HEK293 (cell line): ENCODE measurements around the gene AGPAT1.
A peak's percentile ranks its signal among the peaks of the same experiment; 100 is the strongest.

Experiments used
- GLI2 ChIP-seq: fragments of 450-650 bp; formaldehyde crosslinking; IDR thresholded peaks from 2 replicates; pipeline ENCODE4; 2017; ENCODE audit warnings: missing biosample characterization, missing genetic modification characterization, low read depth, borderline replicate concordance
- HOXC10 ChIP-seq: sonication (generic); formaldehyde crosslinking; IDR thresholded peaks from 2 replicates; pipeline ENCODE4 v1.8.1; 2023; ENCODE audit warnings: mild to moderate bottlenecking, missing genetic modification reagents
- MEIS1 ChIP-seq: sonication (generic); formaldehyde crosslinking; IDR thresholded peaks from 2 replicates; pipeline ENCODE4 v1.8.1; 2022; ENCODE audit warnings: missing genetic modification reagents, mild to moderate bottlenecking, borderline replicate concordance
- OSR2 ChIP-seq: fragments of 450-650 bp; formaldehyde crosslinking; IDR thresholded peaks from 2 replicates; pipeline ENCODE4 v1.5.1; 2016; ENCODE audit warnings: missing biosample characterization, missing genetic modification characterization
- SP2 ChIP-seq: fragments of 450-650 bp; formaldehyde crosslinking; IDR thresholded peaks from 2 replicates; pipeline ENCODE4 v1.5.1; 2016; ENCODE audit warnings: missing biosample characterization, missing genetic modification characterization
- ZNF112 ChIP-seq: fragments of 450-650 bp; formaldehyde crosslinking; IDR thresholded peaks from 2 replicates; pipeline ENCODE4 v1.5.0; 2017; ENCODE audit warnings: missing biosample characterization, missing genetic modification characterization
- ZNF138 ChIP-seq: fragments of 450-650 bp; formaldehyde crosslinking; IDR thresholded peaks from 2 replicates; pipeline ENCODE4 v1.5.1; 2016; ENCODE audit warnings: missing biosample characterization, missing genetic modification characterization, borderline replicate concordance
- ZNF214 ChIP-seq: fragments of 450-650 bp; formaldehyde crosslinking; IDR thresholded peaks from 2 replicates; pipeline ENCODE4 v1.5.1; 2017; ENCODE audit warnings: missing biosample characterization, mild to moderate bottlenecking, missing genetic modification characterization, borderline replicate concordance
- ZNF221 ChIP-seq: fragments of 450-650 bp; formaldehyde crosslinking; IDR thresholded peaks from 2 replicates; pipeline ENCODE4 v1.5.1; 2017; ENCODE audit warnings: missing biosample characterization, missing genetic modification characterization, borderline replicate concordance
- ZNF404 ChIP-seq: fragments of 450-650 bp; formaldehyde crosslinking; IDR thresholded peaks from 2 replicates; pipeline ENCODE4 v1.5.1; 2017; ENCODE audit warnings: missing biosample characterization, missing genetic modification characterization
- ZNF501 ChIP-seq: fragments of 450-650 bp; formaldehyde crosslinking; IDR thresholded peaks from 2 replicates; pipeline ENCODE4 v1.5.1; 2016; ENCODE audit warnings: missing biosample characterization, missing genetic modification characterization
- ZNF530 ChIP-seq: fragments of 450-650 bp; formaldehyde crosslinking; IDR thresholded peaks from 2 replicates; pipeline ENCODE4 v1.5.1; 2016; ENCODE audit warnings: low read depth, missing biosample characterization, missing genetic modification characterization
- ZNF623 ChIP-seq: fragments of 450-650 bp; formaldehyde crosslinking; IDR thresholded peaks from 2 replicates; pipeline ENCODE4 v1.5.1; 2016; ENCODE audit warnings: missing biosample characterization, missing genetic modification characterization
- ZNF791 ChIP-seq: fragments of 450-650 bp; formaldehyde crosslinking; IDR thresholded peaks from 2 replicates; pipeline ENCODE4 v1.5.1; 2016; ENCODE audit warnings: missing biosample characterization, missing genetic modification characterization
- TF ChIP-seq, protein P1 (sequence below): fragments of 450-650 bp; formaldehyde crosslinking; IDR thresholded peaks from 2 replicates; pipeline ENCODE4 v1.5.1; 2016; ENCODE audit warnings: missing biosample characterization, missing genetic modification characterization, borderline replicate concordance
- TF ChIP-seq, protein P2 (sequence below): fragments of 450-650 bp; formaldehyde crosslinking; IDR thresholded peaks from 2 replicates; pipeline ENCODE4 v1.5.1; 2017; ENCODE audit warnings: missing biosample characterization, missing genetic modification characterization
- TF ChIP-seq, protein P3 (sequence below): fragments of 450-650 bp; formaldehyde crosslinking; optimal IDR thresholded peaks from 2 replicates; pipeline ENCODE3; 2016; ENCODE audit warnings: missing biosample characterization, mild to moderate bottlenecking, missing genetic modification characterization
- TF ChIP-seq, protein P4 (sequence below): fragments of 450-650 bp; formaldehyde crosslinking; IDR thresholded peaks from 2 replicates; pipeline ENCODE4 v1.5.1; 2016; ENCODE audit warnings: missing biosample characterization, missing genetic modification characterization
- TF ChIP-seq, protein P5 (sequence below): fragments of 450-650 bp; formaldehyde crosslinking; IDR thresholded peaks from 2 replicates; pipeline ENCODE4 v1.5.1; 2016; ENCODE audit warnings: missing biosample characterization, missing genetic modification characterization, low read depth
- TF ChIP-seq, protein P6 (sequence below): fragments of 450-650 bp; formaldehyde crosslinking; IDR thresholded peaks from 2 replicates; pipeline ENCODE4 v1.5.1; 2016; ENCODE audit warnings: missing biosample characterization, missing genetic modification characterization
- TF ChIP-seq, protein P7 (sequence below): fragments of 450-650 bp; formaldehyde crosslinking; IDR thresholded peaks from 2 replicates; pipeline ENCODE4 v1.5.1; 2017; ENCODE audit warnings: missing biosample characterization, missing genetic modification characterization
- TF ChIP-seq, protein P8 (sequence below): fragments of 450-650 bp; formaldehyde crosslinking; IDR thresholded peaks from 2 replicates; pipeline ENCODE4 v1.5.1; 2016; ENCODE audit warnings: missing biosample characterization, missing genetic modification characterization

AGPAT1 gene

DNA sequence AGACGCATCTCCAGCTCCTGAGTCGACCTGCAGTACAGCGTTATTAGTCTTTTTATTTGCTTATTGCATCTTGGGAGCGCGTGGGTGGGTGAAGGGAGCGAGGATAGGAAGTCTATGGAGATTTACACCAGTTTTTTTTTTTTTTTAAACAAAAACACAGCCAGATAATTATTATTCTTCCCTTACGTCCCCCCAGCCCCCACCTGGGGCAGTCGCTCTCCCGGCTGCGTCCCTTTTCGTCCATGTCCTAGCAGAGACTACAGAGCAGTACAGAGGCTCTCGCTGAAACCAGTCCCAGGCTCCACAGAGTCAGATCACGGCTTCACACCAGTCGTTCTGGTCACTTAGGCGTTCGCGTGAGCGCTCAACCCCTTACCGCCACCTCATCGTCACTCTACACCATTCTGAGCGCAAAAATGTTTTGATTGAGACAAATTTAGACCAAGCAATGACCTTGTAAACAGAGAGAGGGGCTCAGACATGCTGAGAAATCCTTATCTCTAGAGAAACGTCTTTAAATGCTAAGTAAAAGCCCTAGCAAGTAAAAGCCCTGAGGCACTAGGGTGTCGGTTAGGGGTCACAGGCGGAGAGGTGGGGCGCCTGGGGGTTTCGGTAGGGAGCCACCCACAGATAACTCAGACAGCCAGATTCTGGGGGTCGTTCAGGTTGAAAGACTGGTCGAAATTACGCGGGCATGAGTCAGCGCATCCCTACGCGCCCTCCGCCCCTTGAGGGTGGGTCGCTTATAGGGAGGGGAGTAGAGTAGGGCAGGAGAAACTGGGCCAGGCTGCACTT is 22.9 kb downstream of the AGPAT1 start (continued):
- TF ChIP-seq, protein P1, sequence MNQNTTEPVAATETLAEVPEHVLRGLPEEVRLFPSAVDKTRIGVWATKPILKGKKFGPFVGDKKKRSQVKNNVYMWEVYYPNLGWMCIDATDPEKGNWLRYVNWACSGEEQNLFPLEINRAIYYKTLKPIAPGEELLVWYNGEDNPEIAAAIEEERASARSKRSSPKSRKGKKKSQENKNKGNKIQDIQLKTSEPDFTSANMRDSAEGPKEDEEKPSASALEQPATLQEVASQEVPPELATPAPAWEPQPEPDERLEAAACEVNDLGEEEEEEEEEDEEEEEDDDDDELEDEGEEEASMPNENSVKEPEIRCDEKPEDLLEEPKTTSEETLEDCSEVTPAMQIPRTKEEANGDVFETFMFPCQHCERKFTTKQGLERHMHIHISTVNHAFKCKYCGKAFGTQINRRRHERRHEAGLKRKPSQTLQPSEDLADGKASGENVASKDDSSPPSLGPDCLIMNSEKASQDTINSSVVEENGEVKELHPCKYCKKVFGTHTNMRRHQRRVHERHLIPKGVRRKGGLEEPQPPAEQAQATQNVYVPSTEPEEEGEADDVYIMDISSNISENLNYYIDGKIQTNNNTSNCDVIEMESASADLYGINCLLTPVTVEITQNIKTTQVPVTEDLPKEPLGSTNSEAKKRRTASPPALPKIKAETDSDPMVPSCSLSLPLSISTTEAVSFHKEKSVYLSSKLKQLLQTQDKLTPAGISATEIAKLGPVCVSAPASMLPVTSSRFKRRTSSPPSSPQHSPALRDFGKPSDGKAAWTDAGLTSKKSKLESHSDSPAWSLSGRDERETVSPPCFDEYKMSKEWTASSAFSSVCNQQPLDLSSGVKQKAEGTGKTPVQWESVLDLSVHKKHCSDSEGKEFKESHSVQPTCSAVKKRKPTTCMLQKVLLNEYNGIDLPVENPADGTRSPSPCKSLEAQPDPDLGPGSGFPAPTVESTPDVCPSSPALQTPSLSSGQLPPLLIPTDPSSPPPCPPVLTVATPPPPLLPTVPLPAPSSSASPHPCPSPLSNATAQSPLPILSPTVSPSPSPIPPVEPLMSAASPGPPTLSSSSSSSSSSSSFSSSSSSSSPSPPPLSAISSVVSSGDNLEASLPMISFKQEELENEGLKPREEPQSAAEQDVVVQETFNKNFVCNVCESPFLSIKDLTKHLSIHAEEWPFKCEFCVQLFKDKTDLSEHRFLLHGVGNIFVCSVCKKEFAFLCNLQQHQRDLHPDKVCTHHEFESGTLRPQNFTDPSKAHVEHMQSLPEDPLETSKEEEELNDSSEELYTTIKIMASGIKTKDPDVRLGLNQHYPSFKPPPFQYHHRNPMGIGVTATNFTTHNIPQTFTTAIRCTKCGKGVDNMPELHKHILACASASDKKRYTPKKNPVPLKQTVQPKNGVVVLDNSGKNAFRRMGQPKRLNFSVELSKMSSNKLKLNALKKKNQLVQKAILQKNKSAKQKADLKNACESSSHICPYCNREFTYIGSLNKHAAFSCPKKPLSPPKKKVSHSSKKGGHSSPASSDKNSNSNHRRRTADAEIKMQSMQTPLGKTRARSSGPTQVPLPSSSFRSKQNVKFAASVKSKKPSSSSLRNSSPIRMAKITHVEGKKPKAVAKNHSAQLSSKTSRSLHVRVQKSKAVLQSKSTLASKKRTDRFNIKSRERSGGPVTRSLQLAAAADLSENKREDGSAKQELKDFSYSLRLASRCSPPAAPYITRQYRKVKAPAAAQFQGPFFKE, result no peak
- TF ChIP-seq, protein P2, sequence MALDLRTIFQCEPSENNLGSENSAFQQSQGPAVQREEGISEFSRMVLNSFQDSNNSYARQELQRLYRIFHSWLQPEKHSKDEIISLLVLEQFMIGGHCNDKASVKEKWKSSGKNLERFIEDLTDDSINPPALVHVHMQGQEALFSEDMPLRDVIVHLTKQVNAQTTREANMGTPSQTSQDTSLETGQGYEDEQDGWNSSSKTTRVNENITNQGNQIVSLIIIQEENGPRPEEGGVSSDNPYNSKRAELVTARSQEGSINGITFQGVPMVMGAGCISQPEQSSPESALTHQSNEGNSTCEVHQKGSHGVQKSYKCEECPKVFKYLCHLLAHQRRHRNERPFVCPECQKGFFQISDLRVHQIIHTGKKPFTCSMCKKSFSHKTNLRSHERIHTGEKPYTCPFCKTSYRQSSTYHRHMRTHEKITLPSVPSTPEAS (tag by site-specific recombination), result no peak
- no peak for TF ChIP-seq MEIS1 (CRISPR knock-in tag)
- TF ChIP-seq ZNF530 (tag by site-specific recombination), result no peak; the same call in 1 of the 2 replicates
- TF ChIP-seq, protein P3, sequence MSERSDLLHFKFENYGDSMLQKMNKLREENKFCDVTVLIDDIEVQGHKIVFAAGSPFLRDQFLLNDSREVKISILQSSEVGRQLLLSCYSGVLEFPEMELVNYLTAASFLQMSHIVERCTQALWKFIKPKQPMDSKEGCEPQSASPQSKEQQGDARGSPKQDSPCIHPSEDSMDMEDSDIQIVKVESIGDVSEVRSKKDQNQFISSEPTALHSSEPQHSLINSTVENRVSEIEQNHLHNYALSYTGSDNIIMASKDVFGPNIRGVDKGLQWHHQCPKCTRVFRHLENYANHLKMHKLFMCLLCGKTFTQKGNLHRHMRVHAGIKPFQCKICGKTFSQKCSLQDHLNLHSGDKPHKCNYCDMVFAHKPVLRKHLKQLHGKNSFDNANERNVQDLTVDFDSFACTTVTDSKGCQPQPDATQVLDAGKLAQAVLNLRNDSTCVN (tag by site-specific recombination), result peak; percentile 10
- no peak for TF ChIP-seq ZNF214 (tag by site-specific recombination)
- no peak for TF ChIP-seq HOXC10 (CRISPR knock-in tag)
- TF ChIP-seq, protein P4, sequence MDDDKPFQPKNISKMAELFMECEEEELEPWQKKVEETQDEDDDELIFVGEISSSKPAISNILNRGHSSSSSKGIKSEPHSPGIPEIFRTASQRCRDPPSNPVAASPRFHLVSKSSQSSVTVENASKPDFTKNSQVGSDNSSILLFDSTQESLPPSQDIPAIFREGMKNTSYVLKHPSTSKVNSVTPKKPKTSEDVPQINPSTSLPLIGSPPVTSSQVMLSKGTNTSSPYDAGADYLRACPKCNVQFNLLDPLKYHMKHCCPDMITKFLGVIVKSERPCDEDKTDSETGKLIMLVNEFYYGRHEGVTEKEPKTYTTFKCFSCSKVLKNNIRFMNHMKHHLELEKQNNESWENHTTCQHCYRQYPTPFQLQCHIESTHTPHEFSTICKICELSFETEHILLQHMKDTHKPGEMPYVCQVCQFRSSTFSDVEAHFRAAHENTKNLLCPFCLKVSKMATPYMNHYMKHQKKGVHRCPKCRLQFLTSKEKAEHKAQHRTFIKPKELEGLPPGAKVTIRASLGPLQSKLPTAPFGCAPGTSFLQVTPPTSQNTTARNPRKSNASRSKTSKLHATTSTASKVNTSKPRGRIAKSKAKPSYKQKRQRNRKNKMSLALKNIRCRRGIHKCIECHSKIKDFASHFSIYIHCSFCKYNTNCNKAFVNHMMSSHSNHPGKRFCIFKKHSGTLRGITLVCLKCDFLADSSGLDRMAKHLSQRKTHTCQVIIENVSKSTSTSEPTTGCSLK (tag by site-specific recombination), result no peak
- no peak for TF ChIP-seq ZNF791 (tag by site-specific recombination)
- no peak for TF ChIP-seq ZNF221 (tag by site-specific recombination)
- TF ChIP-seq, protein P5, sequence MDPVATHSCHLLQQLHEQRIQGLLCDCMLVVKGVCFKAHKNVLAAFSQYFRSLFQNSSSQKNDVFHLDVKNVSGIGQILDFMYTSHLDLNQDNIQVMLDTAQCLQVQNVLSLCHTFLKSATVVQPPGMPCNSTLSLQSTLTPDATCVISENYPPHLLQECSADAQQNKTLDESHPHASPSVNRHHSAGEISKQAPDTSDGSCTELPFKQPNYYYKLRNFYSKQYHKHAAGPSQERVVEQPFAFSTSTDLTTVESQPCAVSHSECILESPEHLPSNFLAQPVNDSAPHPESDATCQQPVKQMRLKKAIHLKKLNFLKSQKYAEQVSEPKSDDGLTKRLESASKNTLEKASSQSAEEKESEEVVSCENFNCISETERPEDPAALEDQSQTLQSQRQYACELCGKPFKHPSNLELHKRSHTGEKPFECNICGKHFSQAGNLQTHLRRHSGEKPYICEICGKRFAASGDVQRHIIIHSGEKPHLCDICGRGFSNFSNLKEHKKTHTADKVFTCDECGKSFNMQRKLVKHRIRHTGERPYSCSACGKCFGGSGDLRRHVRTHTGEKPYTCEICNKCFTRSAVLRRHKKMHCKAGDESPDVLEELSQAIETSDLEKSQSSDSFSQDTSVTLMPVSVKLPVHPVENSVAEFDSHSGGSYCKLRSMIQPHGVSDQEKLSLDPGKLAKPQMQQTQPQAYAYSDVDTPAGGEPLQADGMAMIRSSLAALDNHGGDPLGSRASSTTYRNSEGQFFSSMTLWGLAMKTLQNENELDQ (tag by site-specific recombination), result no peak
- TF ChIP-seq ZNF138 (tag by site-specific recombination), result no peak
- TF ChIP-seq GLI2 (tag by site-specific recombination), result no peak
- TF ChIP-seq ZNF112 (tag by site-specific recombination), result no peak
- no peak for TF ChIP-seq ZNF623
- TF ChIP-seq, protein P6, sequence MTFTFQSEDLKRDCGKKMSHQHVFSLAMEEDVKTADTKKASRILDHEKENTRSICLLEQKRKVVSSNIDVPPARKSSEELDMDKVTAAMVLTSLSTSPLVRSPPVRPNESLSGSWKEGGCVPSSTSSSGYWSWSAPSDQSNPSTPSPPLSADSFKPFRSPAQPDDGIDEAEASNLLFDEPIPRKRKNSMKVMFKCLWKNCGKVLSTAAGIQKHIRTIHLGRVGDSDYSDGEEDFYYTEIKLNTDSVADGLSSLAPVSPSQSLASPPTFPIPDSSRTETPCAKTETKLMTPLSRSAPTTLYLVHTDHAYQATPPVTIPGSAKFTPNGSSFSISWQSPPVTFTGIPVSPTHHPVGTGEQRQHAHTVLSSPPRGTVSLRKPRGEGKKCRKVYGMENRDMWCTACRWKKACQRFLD (tag by site-specific recombination), result no peak
- TF ChIP-seq, protein P7, sequence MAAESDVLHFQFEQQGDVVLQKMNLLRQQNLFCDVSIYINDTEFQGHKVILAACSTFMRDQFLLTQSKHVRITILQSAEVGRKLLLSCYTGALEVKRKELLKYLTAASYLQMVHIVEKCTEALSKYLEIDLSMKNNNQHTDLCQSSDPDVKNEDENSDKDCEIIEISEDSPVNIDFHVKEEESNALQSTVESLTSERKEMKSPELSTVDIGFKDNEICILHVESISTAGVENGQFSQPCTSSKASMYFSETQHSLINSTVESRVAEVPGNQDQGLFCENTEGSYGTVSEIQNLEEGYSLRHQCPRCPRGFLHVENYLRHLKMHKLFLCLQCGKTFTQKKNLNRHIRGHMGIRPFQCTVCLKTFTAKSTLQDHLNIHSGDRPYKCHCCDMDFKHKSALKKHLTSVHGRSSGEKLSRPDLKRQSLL (tag by site-specific recombination), result no peak
- no peak for TF ChIP-seq OSR2 (tag by site-specific recombination)
- TF ChIP-seq ZNF404 (tag by site-specific recombination), result no peak
- no peak for TF ChIP-seq ZNF501 (tag by site-specific recombination)
- TF ChIP-seq, protein P8, sequence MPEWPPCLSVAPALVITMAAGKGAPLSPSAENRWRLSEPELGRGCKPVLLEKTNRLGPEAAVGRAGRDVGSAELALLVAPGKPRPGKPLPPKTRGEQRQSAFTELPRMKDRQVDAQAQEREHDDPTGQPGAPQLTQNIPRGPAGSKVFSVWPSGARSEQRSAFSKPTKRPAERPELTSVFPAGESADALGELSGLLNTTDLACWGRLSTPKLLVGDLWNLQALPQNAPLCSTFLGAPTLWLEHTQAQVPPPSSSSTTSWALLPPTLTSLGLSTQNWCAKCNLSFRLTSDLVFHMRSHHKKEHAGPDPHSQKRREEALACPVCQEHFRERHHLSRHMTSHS (tag by site-specific recombination), result no peak
- no peak; the same call in 1 of the 2 replicates for TF ChIP-seq SP2 (tag by site-specific recombination)
